CD4-positive, CD25-positive, alpha-beta regulatory T cell (primary cell): ENCODE data around the gene PNPLA8. TPM values are rescaled to one million over a fixed set of nuclear protein-coding genes. Genes with fewer than 3 reads are reported as not detected.

ENCODE experiments used
- ATAC-seq, 2 donors: fragments of 150-1000 bp; cut with Tn5 transposase; one replicate each; pipeline ENCODE4 v1.10.0; 2021; ENCODE audit warnings: low read depth in 2 of 2, moderate number of reproducible peaks in 2 of 2, moderate library complexity in 1 of 2
- DNase-seq, 3 donors: peaks; one replicate each; pipeline versions ENCODE4 v3.0.0 to v3.0.0-alpha.2; 2012 to 2022; ENCODE audit warnings: mixed read lengths in 1 of 3
- H3K27ac ChIP-seq: one replicate; pipeline ENCODE4 v1.7.0; 2013; ENCODE audit warnings: mild to moderate bottlenecking, low read length; ENCODE audit not compliant: insufficient read depth, poor library complexity, severe bottlenecking
- H3K27me3 ChIP-seq: one replicate; pipeline ENCODE4 v1.7.0; 2013; ENCODE audit warnings: low read length; ENCODE audit not compliant: control insufficient read depth, insufficient read depth
- H3K36me3 ChIP-seq: one replicate; pipeline ENCODE4 v1.7.0; 2013; ENCODE audit warnings: mild to moderate bottlenecking, low read length, moderate library complexity; ENCODE audit not compliant: control insufficient read depth, insufficient read depth
- H3K4me1 ChIP-seq: 2 replicates; pipeline ENCODE4 v1.7.0; 2013; ENCODE audit warnings: mild to moderate bottlenecking, low read length; ENCODE audit not compliant: insufficient read depth, control insufficient read depth, poor library complexity, severe bottlenecking
- H3K4me3 ChIP-seq: one replicate; pipeline ENCODE4 v1.7.0; 2013; ENCODE audit warnings: low read depth, mild to moderate bottlenecking, low read length, moderate library complexity
- H3K9me3 ChIP-seq, 2 experiments: 1 replicate in 1 of 2; 2 replicates in 1 of 2; pipeline ENCODE4 v1.7.0; 2013; ENCODE audit warnings: low read length in 2 of 2, mild to moderate bottlenecking in 1 of 2, moderate library complexity in 1 of 2; ENCODE audit not compliant: control insufficient read depth in 2 of 2
- H3K27ac Mint-ChIP-seq, 3 donors: one replicate each; pipeline ENCODE4 v1.8.0; 2020 to 2022; ENCODE audit warnings: mild to moderate bottlenecking in 3 of 3, mixed read lengths in 3 of 3, moderate library complexity in 2 of 3
- H3K27me3 Mint-ChIP-seq: one replicate; pipeline ENCODE4 v1.8.0; 2022; ENCODE audit warnings: mild to moderate bottlenecking, mixed read lengths
- H3K36me3 Mint-ChIP-seq: one replicate; pipeline ENCODE4 v1.8.0; 2020; ENCODE audit warnings: mixed read lengths
- H3K4me1 Mint-ChIP-seq, 4 donors: one replicate each; pipeline ENCODE4 v1.8.0; 2020 to 2022; ENCODE audit warnings: mixed read lengths in 4 of 4, mild to moderate bottlenecking in 1 of 4
- H3K4me3 Mint-ChIP-seq, 4 donors: one replicate each; pipeline ENCODE4 v1.8.0; 2020 to 2022; ENCODE audit warnings: mild to moderate bottlenecking in 4 of 4, mixed read lengths in 4 of 4, moderate library complexity in 3 of 4
- H3K9me3 Mint-ChIP-seq, 7 donors: one replicate each; pipeline ENCODE4 v1.8.0; 2020 to 2022; ENCODE audit warnings: mixed read lengths in 7 of 7, mild to moderate bottlenecking in 3 of 7, moderate library complexity in 2 of 7
- polyA plus RNA-seq, 4 donors: library from polyadenylated mRNA; unstranded; fragments of 300-500 nt; fragmentation: Illumina TruSeq; gene quantifications; one replicate each; pipeline ENCODE4 v1.2.3, GENCODE V29; 2021
- total RNA-seq: library from RNA; stranded (reverse); gene quantifications from one replicate; pipeline ENCODE4 v1.2.3, GENCODE V29; 2022

Gene PNPLA8
- total and polyA plus RNA-seq, 5 donors from 2014 or later, result 23.3 to 62.5 (median 32.3) TPM

GRCh38 chr7:108423089-108423989 lies 102.6 kb downstream of the PNPLA8 start:
- H3K4me1 Mint-ChIP-seq, result peaks cover 0 to 3% (median 0%) of the 10 kb centered on the region in 4 donors
- Histone ChIP-seq H3K4me3 (no peak overlapping the region), H3K4me1 (no peaks in the 10 kb centered on the region), H3K9me3 (no peaks in the 10 kb centered on the region), H3K27me3 (peaks cover 5% of the 10 kb centered on the region), H3K27ac (no peak overlapping the region), H3K36me3 (no peaks in the 10 kb centered on the region)
- peak overlapping the region in 1 of 3 donors; percentile 11 for H3K27ac Mint-ChIP-seq
- H3K27me3 Mint-ChIP-seq, result peaks cover 33% of the 10 kb centered on the region
- H3K4me3 Mint-ChIP-seq, result no peak overlapping the region
- DNase-seq, result no peak
- H3K36me3 Mint-ChIP-seq, result no peaks in the 10 kb centered on the region
- ATAC-seq, result no peak
- peaks cover 0 to 2% (median 0%) of the 10 kb centered on the region in 7 donors for H3K9me3 Mint-ChIP-seq

GRCh38 chr7:108421720-108422331 lies 104.1 kb downstream of the PNPLA8 start:
- Mint-ChIP-seq H3K27me3 (peaks cover 43% of the 10 kb centered on the region), H3K27ac (no peak overlapping the region)
- H3K27ac ChIP-seq, result no peak overlapping the region

More at GRCh38 chr7:108421720-108422331, 104.1 kb downstream of the PNPLA8 start:
- Histone ChIP-seq H3K9me3 (no peaks in the 10 kb centered on the region), H3K36me3 (no peaks in the 10 kb centered on the region), H3K4me1 (no peaks in the 10 kb centered on the region), H3K27me3 (peaks cover 11% of the 10 kb centered on the region), H3K4me3 (no peak overlapping the region)
- no peak overlapping the region for H3K4me3 Mint-ChIP-seq
- ATAC-seq (no peak), DNase-seq (no peak)
- H3K4me1 Mint-ChIP-seq, result peaks cover 0 to 3% (median 0%) of the 10 kb centered on the region in 4 donors
- peaks cover 0 to 2% (median 0%) of the 10 kb centered on the region in 7 donors for H3K9me3 Mint-ChIP-seq
- H3K36me3 Mint-ChIP-seq, result no peaks in the 10 kb centered on the region

Other genes with a start within 250 kb of the PNPLA8 start
- not detected for gene NRCAM, start 69.7 kb downstream of the PNPLA8 start, total RNA-seq
- under 1 TPM in 1 of 4 donors, not detected in 3; 0.27 TPM for gene NRCAM, start 69.7 kb downstream of the PNPLA8 start, polyA plus RNA-seq
- 20.2 TPM for gene THAP5, start 43.6 kb upstream of the PNPLA8 start, total RNA-seq
- 10 to 100 TPM; 11.3 to 33.7 (median 19.2) TPM for gene THAP5, start 43.6 kb upstream of the PNPLA8 start, polyA plus RNA-seq
- gene DNAJB9, start 43.7 kb upstream of the PNPLA8 start, total RNA-seq, result 53.3 TPM
- gene DNAJB9, start 43.7 kb upstream of the PNPLA8 start, polyA plus RNA-seq, result 10 to 100 TPM; 26.3 to 52.2 (median 38.8) TPM